GM23338 (cell line): Measurements from ENCODE around the gene DIP2B. TPM values are rescaled to one million over a fixed set of nuclear protein-coding genes. Genes with fewer than 3 reads are reported as not detected.

Experiments used
- ATAC-seq: fragments of 200-7000 bp; cut with Tn5 transposase; 3 replicates; pipeline ENCODE4 v1.9.1; 2020
- DNase-seq: peaks from one replicate; pipeline ENCODE4 v3.0.0-alpha.2; 2015; ENCODE audit warnings: low spot score
- H2AFZ ChIP-seq: fragments of 200-600 bp; sonication (generic); 2 replicates; pipeline ENCODE4 v1.8.0; 2016; ENCODE audit warnings: antibody characterized with exemption, mild to moderate bottlenecking, moderate library complexity
- H3F3A ChIP-seq: fragments of 200-600 bp; sonication (generic); replicated peaks from 2 replicates; pipeline ENCODE4 v1.8.0; 2017; ENCODE audit warnings: antibody characterized with exemption, mixed run types, low read depth
- H3K27ac ChIP-seq: fragments of 200-600 bp; sonication (generic); 2 replicates; pipeline ENCODE4 v1.6.1; 2016; ENCODE audit warnings: low read depth
- H3K27me3 ChIP-seq: fragments of 200-600 bp; sonication (generic); 2 replicates; pipeline ENCODE4 v1.8.0; 2016; ENCODE audit warnings: mild to moderate bottlenecking, mixed run types, moderate library complexity; ENCODE audit not compliant: insufficient read depth
- H3K36me3 ChIP-seq: fragments of 200-600 bp; sonication (generic); 2 replicates; pipeline ENCODE4 v1.8.0; 2016; ENCODE audit warnings: mild to moderate bottlenecking; ENCODE audit not compliant: insufficient read depth
- H3K4me1 ChIP-seq: fragments of 200-600 bp; sonication (generic); 2 replicates; pipeline ENCODE4 v1.8.0; 2016; ENCODE audit warnings: mild to moderate bottlenecking, moderate library complexity; ENCODE audit not compliant: insufficient read depth
- H3K4me2 ChIP-seq: fragments of 200-600 bp; sonication (generic); 2 replicates; pipeline ENCODE4 v1.7.1; 2017; ENCODE audit warnings: mixed run types
- H3K4me3 ChIP-seq: fragments of 200-600 bp; sonication (generic); 2 replicates; pipeline ENCODE4 v1.6.1; 2016; ENCODE audit warnings: mixed run types
- H3K79me2 ChIP-seq: fragments of 200-600 bp; sonication (generic); replicated peaks from 2 replicates; pipeline ENCODE4 v1.8.0; 2017; ENCODE audit warnings: mild to moderate bottlenecking; ENCODE audit not compliant: insufficient read depth
- H3K9me2 ChIP-seq: fragments of 200-600 bp; sonication (generic); 2 replicates; pipeline ENCODE4 v1.8.0; 2017; ENCODE audit not compliant: insufficient read depth
- H4K20me1 ChIP-seq: fragments of 200-600 bp; sonication (generic); replicated peaks from 2 replicates; pipeline ENCODE4 v1.8.0; 2017; ENCODE audit warnings: mild to moderate bottlenecking; ENCODE audit not compliant: insufficient read depth
- H3K27ac Mint-ChIP-seq: 2 replicates; pipeline ENCODE4 v1.8.0; 2020; ENCODE audit warnings: inconsistent platforms, mild to moderate bottlenecking, moderate library complexity, mixed read lengths
- H3K27me3 Mint-ChIP-seq: 3 replicates; pipeline ENCODE4 v1.8.0; 2022; ENCODE audit warnings: low read depth, mild to moderate bottlenecking, moderate library complexity, mixed read lengths, inconsistent platforms; ENCODE audit not compliant: insufficient read depth, poor library complexity
- H3K36me3 Mint-ChIP-seq: 3 replicates; pipeline ENCODE4 v1.8.0; 2021; ENCODE audit warnings: low read depth, mild to moderate bottlenecking, inconsistent platforms, moderate library complexity, mixed read lengths
- H3K4me1 Mint-ChIP-seq: 3 replicates; pipeline ENCODE4 v1.8.0; 2020; ENCODE audit warnings: mild to moderate bottlenecking, inconsistent platforms, mixed read lengths
- H3K4me3 Mint-ChIP-seq: 3 replicates; pipeline ENCODE4 v1.8.0; 2021; ENCODE audit warnings: moderate library complexity, mild to moderate bottlenecking, inconsistent platforms, mixed read lengths
- H3K9me3 Mint-ChIP-seq: 3 replicates; pipeline ENCODE4 v1.8.0; 2020; ENCODE audit warnings: moderate library complexity, mild to moderate bottlenecking, inconsistent platforms, mixed read lengths
- CREB1 ChIP-seq: fragments of 250-450 bp; sonication (Bioruptor Pico); IDR thresholded peaks from 2 replicates; pipeline ENCODE4 v1.5.0; 2020; ENCODE audit warnings: low read depth, mild to moderate bottlenecking, moderate library complexity
- CTCF ChIP-seq, 2 experiments: fragments of 200-600 bp in 1 of 2; sonication (generic) in 1 of 2; conservative IDR thresholded peaks; 2 replicates each; pipeline versions ENCODE4 v1.5.1 to v1.6.1; 2016 to 2017; ENCODE audit warnings: antibody characterized with exemption in 2 of 2, low read depth in 2 of 2, mild to moderate bottlenecking in 2 of 2, moderate library complexity in 1 of 2
- ETS1 ChIP-seq: IDR thresholded peaks from 2 replicates; pipeline ENCODE4 v1.6.1; 2016; ENCODE audit warnings: antibody characterized with exemption
- EZH2 ChIP-seq: fragments of 200-600 bp; sonication (generic); IDR thresholded peaks from one replicate; pipeline ENCODE4 v1.8.0; 2017; ENCODE audit warnings: antibody characterized with exemption, mild to moderate bottlenecking, low read depth; ENCODE audit not compliant: unreplicated experiment
- EZH2phosphoT487 ChIP-seq: fragments of 200-600 bp; sonication (generic); IDR thresholded peaks from one replicate; pipeline ENCODE4 v1.8.1; 2018; ENCODE audit warnings: antibody characterized with exemption; ENCODE audit not compliant: unreplicated experiment
- JUNB ChIP-seq: IDR thresholded peaks from one replicate; pipeline ENCODE4 v1.6.1; 2016; ENCODE audit warnings: antibody characterized with exemption; ENCODE audit not compliant: unreplicated experiment
- POLR2AphosphoS5 ChIP-seq: IDR thresholded peaks from 2 replicates; pipeline ENCODE4 v1.6.1; 2016; ENCODE audit warnings: antibody characterized with exemption, low read depth
- REST ChIP-seq: IDR thresholded peaks from one replicate; pipeline ENCODE4 v1.6.1; 2018; ENCODE audit warnings: antibody characterized with exemption; ENCODE audit not compliant: unreplicated experiment
- STAT1 ChIP-seq: IDR thresholded peaks from one replicate; pipeline ENCODE4 v1.6.1; 2016; ENCODE audit warnings: antibody characterized with exemption; ENCODE audit not compliant: unreplicated experiment
- ZNF331 ChIP-seq: fragments of 250-450 bp; sonication (Bioruptor Pico); IDR thresholded peaks from 2 replicates; pipeline ENCODE4 v1.5.0; 2020; ENCODE audit warnings: low read depth, mild to moderate bottlenecking, moderate library complexity
- ZNF462 ChIP-seq: fragments of 250-450 bp; sonication (Bioruptor Pico); IDR thresholded peaks from 2 replicates; pipeline ENCODE4 v1.5.0; 2020; ENCODE audit warnings: mild to moderate bottlenecking, moderate library complexity
- polyA plus RNA-seq: library from polyadenylated mRNA; unstranded; fragments of >200 nt; fragmentation: Nextera tagmentation; extraction: Ambion mirVana; gene quantifications from 2 replicates; pipeline ENCODE4 v1.2.1, GENCODE V29; 2016
- total RNA-seq: library from RNA; depleted of rRNA; stranded (reverse); fragments of >200 nt; shearing (Covaris generic); gene quantifications from 2 replicates; pipeline ENCODE4 v1.2.3, GENCODE V29; 2014

The DIP2B gene
- total and polyA plus RNA-seq, 2 experiments from 2014 or later, result 8.0 to 36.4 TPM

GRCh38 chr12:50599366-50600095 lies 94.7 kb downstream of the DIP2B start:
- H3K4me3 Mint-ChIP-seq, result no peak overlapping the region
- peaks cover 36% of the 10 kb centered on the region for H3K4me1 ChIP-seq
- H3K27ac ChIP-seq, result no peak overlapping the region

More at GRCh38 chr12:50599366-50600095, 94.7 kb downstream of the DIP2B start:
- Histone ChIP-seq H4K20me1 (no peaks in the 10 kb centered on the region), H3K79me2 (peaks cover 56% of the 10 kb centered on the region), H3K4me3 (no peak overlapping the region), H3K4me2 (no peak overlapping the region), H3K36me3 (no peaks in the 10 kb centered on the region), H3F3A (no peaks in the 10 kb centered on the region; the same call in 1 of the 2 replicates), H2AFZ (no peak overlapping the region), H3K9me2 (no peaks in the 10 kb centered on the region), H3K27me3 (no peaks in the 10 kb centered on the region)
- Mint-ChIP-seq H3K4me1 (peaks cover 46% of the 10 kb centered on the region), H3K27ac (no peak overlapping the region), H3K27me3 (peaks cover 7% of the 10 kb centered on the region), H3K36me3 (peaks cover 6% of the 10 kb centered on the region), H3K9me3 (peaks cover 3% of the 10 kb centered on the region; the same call in 2 of the 3 replicates)
- TF ChIP-seq ETS1, result no peak
- no peak for TF ChIP-seq EZH2
- no peak for TF ChIP-seq STAT1
- no peak for TF ChIP-seq ZNF331 (CRISPR knock-in tag)
- no peak for TF ChIP-seq ZNF462
- no peak for TF ChIP-seq EZH2phosphoT487
- no peak for TF ChIP-seq JUNB
- no peak for TF ChIP-seq CREB1
- TF ChIP-seq POLR2AphosphoS5, result no peak
- no peak for TF ChIP-seq CTCF (conservative IDR thresholded peaks at IDR 0.05; ENCODE audit: low read depth in 2 of 2)
- no peak for TF ChIP-seq REST
- no peak for ATAC-seq
- no peak for DNase-seq
